Measurements from ENCODE around the gene PTPRF.
"Not testable (repeated sequence)": the region's sequence is repeated elsewhere in the genome, so short reads cannot be mapped to it uniquely, and the experiment has no call there.

The PTPRF gene

GRCh38 chr1:43530483-43531106 lies at the start of gene PTPRF:
PTPRF (plus strand) TSS chr1:43530883; CDS start chr1:43545076, 14,193 bp downstream.
- intact Hi-C loops (cut with micrococcal nuclease), result loop anchor here (2.0 to 5.0 kb wide), 2 partner anchors 404 to 517 kb away; no protein-coding TSS in a partner anchor
- Mint-ChIP-seq H3K27me3 (peaks cover 52% of the 10 kb centered on the region), H3K27ac (peak within 1 kb of the TSS; percentile 4), H3K4me3 (peak within 1 kb of the TSS; percentile 74), H3K9me3 (no peaks in the 10 kb centered on the region), H3K36me3 (ENCODE audit: low read depth) (no peaks in the 10 kb centered on the region), H3K4me1 (ENCODE audit: low read depth) (peaks cover 13% of the 10 kb centered on the region)

GRCh38 chr1:43481491-43481890 lies 49.2 kb upstream of the PTPRF start:
- Mint-ChIP-seq H3K27ac (no peak overlapping the region), H3K9me3 (peaks cover 5% of the 10 kb centered on the region), H3K36me3 (ENCODE audit: low read depth) (no peaks in the 10 kb centered on the region), H3K4me1 (ENCODE audit: low read depth) (peaks cover 7% of the 10 kb centered on the region), H3K4me3 (no peak overlapping the region), H3K27me3 (peaks cover 3% of the 10 kb centered on the region)
- intact Hi-C loops (cut with micrococcal nuclease), result no loop called here

- H3K4me1 Mint-ChIP-seq (ENCODE audit: low read depth), result peaks cover 7% of the 10 kb centered on the region
- H3K4me3 Mint-ChIP-seq, result no peak overlapping the region
- no peak overlapping the region for H3K27ac Mint-ChIP-seq
- intact Hi-C loops (cut with micrococcal nuclease), result no loop called here
- H3K9me3 Mint-ChIP-seq, result peaks cover 11% of the 10 kb centered on the region
- no peaks in the 10 kb centered on the region for H3K36me3 Mint-ChIP-seq (ENCODE audit: low read depth)
- H3K27me3 Mint-ChIP-seq, result peaks cover 3% of the 10 kb centered on the region
These were observed 48.5 kb upstream of the PTPRF start for GRCh38 chr1:43482215-43482614.

GRCh38 chr1:43484367-43484766 lies 46.3 kb upstream of the PTPRF start:
- intact Hi-C loops (cut with micrococcal nuclease), result no loop called here
- H3K4me1 Mint-ChIP-seq (ENCODE audit: low read depth), result peaks cover 7% of the 10 kb centered on the region
- H3K36me3 Mint-ChIP-seq (ENCODE audit: low read depth), result no peaks in the 10 kb centered on the region
- H3K9me3 Mint-ChIP-seq, result peaks cover 30% of the 10 kb centered on the region
- no peak overlapping the region for H3K27ac Mint-ChIP-seq
- H3K27me3 Mint-ChIP-seq, result peaks cover 3% of the 10 kb centered on the region
- no peak overlapping the region for H3K4me3 Mint-ChIP-seq

- no peak overlapping the region for H3K4me3 Mint-ChIP-seq
- H3K27me3 Mint-ChIP-seq, result peaks cover 3% of the 10 kb centered on the region
- H3K36me3 Mint-ChIP-seq (ENCODE audit: low read depth), result no peaks in the 10 kb centered on the region
- peaks cover 57% of the 10 kb centered on the region for H3K9me3 Mint-ChIP-seq
- intact Hi-C loops (cut with micrococcal nuclease), result no loop called here
- H3K4me1 Mint-ChIP-seq (ENCODE audit: low read depth), result peaks cover 7% of the 10 kb centered on the region
- H3K27ac Mint-ChIP-seq, result no peak overlapping the region
These were observed 42.5 kb upstream of the PTPRF start for GRCh38 chr1:43488165-43488564.

GRCh38 chr1:43491061-43491460 lies 39.6 kb upstream of the PTPRF start:
- Mint-ChIP-seq H3K9me3 (peaks cover 56% of the 10 kb centered on the region), H3K36me3 (ENCODE audit: low read depth) (no peaks in the 10 kb centered on the region), H3K27ac (no peak overlapping the region), H3K27me3 (peaks cover 9% of the 10 kb centered on the region), H3K4me1 (ENCODE audit: low read depth) (no peaks in the 10 kb centered on the region), H3K4me3 (no peak overlapping the region)
- intact Hi-C loops (cut with micrococcal nuclease), result no loop called here

- Mint-ChIP-seq H3K27ac (no peak overlapping the region), H3K36me3 (ENCODE audit: low read depth) (no peaks in the 10 kb centered on the region), H3K9me3 (peaks cover 42% of the 10 kb centered on the region), H3K4me3 (no peak overlapping the region), H3K27me3 (peaks cover 9% of the 10 kb centered on the region), H3K4me1 (ENCODE audit: low read depth) (no peaks in the 10 kb centered on the region)
- intact Hi-C loops (cut with micrococcal nuclease), result no loop called here
These were observed 37.9 kb upstream of the PTPRF start for GRCh38 chr1:43492826-43493225.

GRCh38 chr1:43493661-43494450 lies 36.8 kb upstream of the PTPRF start:
- no peaks in the 10 kb centered on the region for H3K36me3 Mint-ChIP-seq (ENCODE audit: low read depth)
- no peak overlapping the region for H3K4me3 Mint-ChIP-seq
- no peak overlapping the region for H3K27ac Mint-ChIP-seq
- no peaks in the 10 kb centered on the region for H3K4me1 Mint-ChIP-seq (ENCODE audit: low read depth)
- intact Hi-C loops (cut with micrococcal nuclease), result no loop called here
- peaks cover 32% of the 10 kb centered on the region for H3K9me3 Mint-ChIP-seq
- peaks cover 9% of the 10 kb centered on the region for H3K27me3 Mint-ChIP-seq

GRCh38 chr1:43495204-43495603 lies 35.5 kb upstream of the PTPRF start:
- peaks cover 12% of the 10 kb centered on the region for H3K27me3 Mint-ChIP-seq
- H3K9me3 Mint-ChIP-seq, result peaks cover 19% of the 10 kb centered on the region
- no peak overlapping the region for H3K4me3 Mint-ChIP-seq
- no peaks in the 10 kb centered on the region for H3K36me3 Mint-ChIP-seq (ENCODE audit: low read depth)
- intact Hi-C loops (cut with micrococcal nuclease), result no loop called here
- H3K27ac Mint-ChIP-seq, result no peak overlapping the region
- H3K4me1 Mint-ChIP-seq (ENCODE audit: low read depth), result no peaks in the 10 kb centered on the region

- intact Hi-C loops (cut with micrococcal nuclease), result no loop called here
- H3K27me3 Mint-ChIP-seq, result peaks cover 8% of the 10 kb centered on the region
- no peak overlapping the region for H3K4me3 Mint-ChIP-seq
- no peaks in the 10 kb centered on the region for H3K4me1 Mint-ChIP-seq (ENCODE audit: low read depth)
- H3K36me3 Mint-ChIP-seq (ENCODE audit: low read depth), result no peaks in the 10 kb centered on the region
- H3K27ac Mint-ChIP-seq, result no peak overlapping the region
- no peaks in the 10 kb centered on the region for H3K9me3 Mint-ChIP-seq
These were observed 30.8 kb upstream of the PTPRF start for GRCh38 chr1:43499898-43500297.

- H3K27me3 Mint-ChIP-seq; H3K27ac Mint-ChIP-seq; H3K9me3 Mint-ChIP-seq; H3K4me3 Mint-ChIP-seq; H3K36me3 Mint-ChIP-seq (ENCODE audit: low read depth); H3K4me1 Mint-ChIP-seq (ENCODE audit: low read depth); intact Hi-C loops (cut with micrococcal nuclease): not testable (repeated sequence)
These were observed 28.9 kb upstream of the PTPRF start for GRCh38 chr1:43501806-43502205.

- no peaks in the 10 kb centered on the region for H3K9me3 Mint-ChIP-seq
- intact Hi-C loops (cut with micrococcal nuclease), result no loop called here
- H3K4me3 Mint-ChIP-seq, result no peak overlapping the region
- peaks cover 8% of the 10 kb centered on the region for H3K27me3 Mint-ChIP-seq
- no peak overlapping the region for H3K27ac Mint-ChIP-seq
- no peaks in the 10 kb centered on the region for H3K36me3 Mint-ChIP-seq (ENCODE audit: low read depth)
- no peaks in the 10 kb centered on the region for H3K4me1 Mint-ChIP-seq (ENCODE audit: low read depth)
These were observed 27.1 kb upstream of the PTPRF start for GRCh38 chr1:43503534-43503933.

GRCh38 chr1:43505077-43505780 lies 25.5 kb upstream of the PTPRF start:
- H3K4me1 Mint-ChIP-seq (ENCODE audit: low read depth), result no peaks in the 10 kb centered on the region
- no peak overlapping the region for H3K27ac Mint-ChIP-seq
- intact Hi-C loops (cut with micrococcal nuclease), result no loop called here
- H3K9me3 Mint-ChIP-seq, result no peaks in the 10 kb centered on the region
- H3K36me3 Mint-ChIP-seq (ENCODE audit: low read depth), result no peaks in the 10 kb centered on the region
- H3K27me3 Mint-ChIP-seq, result peaks cover 4% of the 10 kb centered on the region
- H3K4me3 Mint-ChIP-seq, result no peak overlapping the region

GRCh38 chr1:43506233-43506632 lies 24.4 kb upstream of the PTPRF start:
- peaks cover 4% of the 10 kb centered on the region for H3K27me3 Mint-ChIP-seq
- no peak overlapping the region for H3K4me3 Mint-ChIP-seq
- no peaks in the 10 kb centered on the region for H3K36me3 Mint-ChIP-seq (ENCODE audit: low read depth)
- H3K4me1 Mint-ChIP-seq (ENCODE audit: low read depth), result no peaks in the 10 kb centered on the region
- H3K27ac Mint-ChIP-seq, result no peak overlapping the region
- intact Hi-C loops (cut with micrococcal nuclease), result no loop called here
- H3K9me3 Mint-ChIP-seq, result peaks cover under 1% of the 10 kb centered on the region

All from dendritic cell treated with granulocyte-macrophage colony-stimulating factor and Interleukin-4, amounts not matched to agents 40 ng/mL and 50 ng/mL, for 4 days (primary cell).